Activated CD4-positive, alpha-beta T cell treated with anti-CD3 and anti-CD28 coated beads, Interleukin-2, amount 10 ng/mL, durations not matched to agents 24 days and 14 days (primary cell): ENCODE results near the gene WDR64. TPM values are rescaled to one million over a fixed set of nuclear protein-coding genes. Genes with fewer than 3 reads are reported as not detected.

Experiments used
- DNase-seq: peaks from one replicate; pipeline ENCODE4 v3.0.0; 2022
- H3K27ac Mint-ChIP-seq: one replicate; pipeline ENCODE4 v1.8.0; 2022; ENCODE audit warnings: mild to moderate bottlenecking, mixed read lengths
- H3K27me3 Mint-ChIP-seq: one replicate; pipeline ENCODE4 v1.8.0; 2022; ENCODE audit warnings: mixed read lengths
- H3K36me3 Mint-ChIP-seq: one replicate; pipeline ENCODE4 v1.8.0; 2022; ENCODE audit warnings: low read depth, mild to moderate bottlenecking, mixed read lengths
- H3K4me1 Mint-ChIP-seq: one replicate; pipeline ENCODE4 v1.8.0; 2021; ENCODE audit warnings: mixed read lengths
- H3K4me3 Mint-ChIP-seq: one replicate; pipeline ENCODE4 v1.8.0; 2022; ENCODE audit warnings: mild to moderate bottlenecking, moderate library complexity, mixed read lengths
- H3K9me3 Mint-ChIP-seq: one replicate; pipeline ENCODE4 v1.8.0; 2021; ENCODE audit warnings: mixed read lengths
- intact Hi-C: fragments of 100-400 bp; cut with micrococcal nuclease; formaldehyde crosslinking; loops from one replicate; pipeline ENCODE4 v1.15.1; 2023
- total RNA-seq: library from RNA; stranded (reverse); gene quantifications from 2 replicates; pipeline ENCODE4 v1.2.3, GENCODE V29; 2022

Gene WDR64
- total RNA-seq, 1 donor from 2014 or later: not detected

GRCh38 chr1:241615043-241615974 lies 36.8 kb upstream of the WDR64 start:
- no peak for DNase-seq
- no peak overlapping the region for H3K4me3 Mint-ChIP-seq
- peak overlapping the region; percentile 13 for H3K27ac Mint-ChIP-seq
- peaks cover 14% of the 10 kb centered on the region for H3K4me1 Mint-ChIP-seq
- no peaks in the 10 kb centered on the region for H3K27me3 Mint-ChIP-seq
- intact Hi-C loops: no loop called here
- no peaks in the 10 kb centered on the region for H3K9me3 Mint-ChIP-seq
- no peaks in the 10 kb centered on the region for H3K36me3 Mint-ChIP-seq

GRCh38 chr1:241617426-241617825 lies 34.7 kb upstream of the WDR64 start:
- no peaks in the 10 kb centered on the region for H3K36me3 Mint-ChIP-seq
- no peaks in the 10 kb centered on the region for H3K27me3 Mint-ChIP-seq
- no peak overlapping the region for H3K4me3 Mint-ChIP-seq
- DNase-seq: no peak
- intact Hi-C loops: no loop called here
- H3K9me3 Mint-ChIP-seq: no peaks in the 10 kb centered on the region
- H3K27ac Mint-ChIP-seq: peak overlapping the region; percentile 27
- peaks cover 16% of the 10 kb centered on the region for H3K4me1 Mint-ChIP-seq

DNA sequence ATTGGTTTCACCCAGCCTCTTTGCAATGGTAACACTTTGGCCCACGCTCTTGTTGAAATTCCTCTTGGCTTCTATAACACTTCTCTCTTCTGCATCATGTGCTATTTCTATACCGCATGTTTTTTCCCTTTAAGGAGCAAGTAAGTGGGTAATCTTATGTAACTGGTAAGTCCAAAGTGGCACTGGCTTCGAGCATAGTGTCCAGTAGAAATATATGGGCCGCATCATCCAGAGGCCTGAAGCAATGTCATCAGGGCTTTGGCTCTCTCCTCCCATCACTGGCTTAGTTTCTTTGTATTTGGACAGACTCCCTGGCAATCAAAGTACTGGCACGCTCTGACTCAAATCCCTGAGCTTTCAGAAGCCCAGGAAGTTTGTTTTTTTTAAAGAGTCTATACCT lies 29.4 kb upstream of the WDR64 start:
- DNase-seq: no peak
- Mint-ChIP-seq H3K4me1 (peaks cover 7% of the 10 kb centered on the region), H3K9me3 (no peaks in the 10 kb centered on the region), H3K27ac (no peak overlapping the region), H3K36me3 (no peaks in the 10 kb centered on the region), H3K4me3 (no peak overlapping the region), H3K27me3 (no peaks in the 10 kb centered on the region)
- intact Hi-C loops: no loop called here

DNA sequence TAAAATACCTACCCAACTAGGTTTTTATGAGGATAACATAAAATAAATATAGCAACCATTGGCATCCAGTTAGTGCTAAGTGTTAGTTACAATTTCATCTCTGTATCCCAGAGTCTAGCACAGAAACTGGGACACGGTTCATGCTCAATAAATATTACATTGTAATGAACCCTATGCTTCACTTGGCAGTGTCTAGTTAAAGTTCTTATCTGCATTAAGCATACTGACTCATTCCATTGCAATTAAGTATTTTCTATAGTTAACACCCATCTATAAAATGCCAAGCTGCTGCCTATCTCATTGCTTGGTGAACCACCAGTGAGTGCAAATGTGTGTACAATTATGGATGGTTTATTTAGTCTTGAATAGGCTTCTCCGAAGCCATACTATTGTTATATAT lies 27.1 kb upstream of the WDR64 start:
- Mint-ChIP-seq H3K36me3 (no peaks in the 10 kb centered on the region), H3K27me3 (no peaks in the 10 kb centered on the region), H3K4me1 (peaks cover 12% of the 10 kb centered on the region), H3K27ac (no peak overlapping the region), H3K9me3 (no peaks in the 10 kb centered on the region), H3K4me3 (no peak overlapping the region)
- intact Hi-C loops: no loop called here
- no peak for DNase-seq

GRCh38 chr1:241627453-241628259 lies 24.4 kb upstream of the WDR64 start:
- intact Hi-C loops: loop anchor here (1.0 kb wide), 3 partner anchors 13 to 96 kb away; partner anchors contain the start of genes CHML and OPN3
- Mint-ChIP-seq H3K36me3 (peaks cover 11% of the 10 kb centered on the region), H3K9me3 (no peaks in the 10 kb centered on the region), H3K27me3 (no peaks in the 10 kb centered on the region), H3K4me3 (peak overlapping the region; percentile 72), H3K27ac (peak overlapping the region; percentile 70), H3K4me1 (peaks cover 12% of the 10 kb centered on the region)
- peak; percentile 85 for DNase-seq

DNA sequence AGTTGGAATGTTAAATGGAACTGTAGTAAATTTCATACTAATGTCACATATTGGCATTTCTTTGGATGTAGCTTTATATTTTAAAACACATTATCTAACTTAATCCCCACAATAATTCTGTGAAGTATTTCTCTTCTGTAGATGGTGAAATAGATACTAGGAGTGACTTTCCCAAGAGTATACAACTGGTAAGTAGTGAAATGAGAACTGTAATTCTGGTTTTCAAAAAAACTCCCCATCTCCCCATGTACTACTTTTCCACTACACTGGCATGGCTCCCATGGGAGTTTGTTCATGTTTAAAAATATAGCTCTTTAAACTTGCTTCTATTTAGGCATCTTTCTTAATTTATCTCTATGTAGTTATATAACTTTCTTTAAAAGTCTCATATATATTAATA lies 22.1 kb upstream of the WDR64 start:
- H3K36me3 Mint-ChIP-seq: peaks cover 20% of the 10 kb centered on the region
- peaks cover 13% of the 10 kb centered on the region for H3K4me1 Mint-ChIP-seq
- H3K4me3 Mint-ChIP-seq: no peak overlapping the region
- intact Hi-C loops: no loop called here
- H3K9me3 Mint-ChIP-seq: no peaks in the 10 kb centered on the region
- H3K27me3 Mint-ChIP-seq: no peaks in the 10 kb centered on the region
- DNase-seq: no peak
- no peak overlapping the region for H3K27ac Mint-ChIP-seq

GRCh38 chr1:241630476-241630875 lies 21.6 kb upstream of the WDR64 start:
- Mint-ChIP-seq H3K9me3 (no peaks in the 10 kb centered on the region), H3K4me1 (peaks cover 17% of the 10 kb centered on the region), H3K27me3 (no peaks in the 10 kb centered on the region), H3K27ac (no peak overlapping the region), H3K4me3 (no peak overlapping the region), H3K36me3 (peaks cover 25% of the 10 kb centered on the region)
- intact Hi-C loops: no loop called here
- DNase-seq: no peak

GRCh38 chr1:241630899-241631298 lies 21.2 kb upstream of the WDR64 start:
- Mint-ChIP-seq H3K9me3 (no peaks in the 10 kb centered on the region), H3K27ac (no peak overlapping the region), H3K27me3 (no peaks in the 10 kb centered on the region), H3K4me1 (peaks cover 17% of the 10 kb centered on the region), H3K36me3 (peaks cover 27% of the 10 kb centered on the region), H3K4me3 (no peak overlapping the region)
- intact Hi-C loops: no loop called here
- DNase-seq: no peak

DNA sequence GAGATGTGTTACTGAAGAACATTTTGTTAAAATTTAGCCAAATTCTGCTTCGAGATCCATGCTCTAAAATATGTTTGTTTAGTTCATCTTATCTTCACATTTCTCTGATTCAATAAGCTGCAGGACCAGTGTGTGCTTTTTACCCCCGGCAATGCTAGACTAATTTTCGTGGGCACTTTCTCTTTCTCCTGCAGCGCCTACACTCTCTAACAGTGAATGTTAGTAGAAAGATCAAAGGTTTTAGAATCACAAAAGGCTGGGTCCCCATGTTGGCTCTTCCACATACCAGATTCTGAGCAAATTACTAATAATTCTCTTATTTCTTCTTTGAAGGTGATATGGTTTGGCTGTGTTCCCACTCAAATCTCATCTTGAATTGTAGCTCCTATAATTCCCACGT lies 20.4 kb upstream of the WDR64 start:
- peaks cover 19% of the 10 kb centered on the region for H3K4me1 Mint-ChIP-seq
- no peak overlapping the region for H3K27ac Mint-ChIP-seq
- H3K4me3 Mint-ChIP-seq: no peak overlapping the region

GRCh38 chr1:241632987-241633386 lies 19.1 kb upstream of the WDR64 start:
- intact Hi-C loops: no loop called here
- peaks cover 38% of the 10 kb centered on the region for H3K36me3 Mint-ChIP-seq
- DNase-seq: no peak
- H3K9me3 Mint-ChIP-seq: no peaks in the 10 kb centered on the region
- no peak overlapping the region for H3K27ac Mint-ChIP-seq
- no peak overlapping the region for H3K4me3 Mint-ChIP-seq
- peaks cover 28% of the 10 kb centered on the region for H3K4me1 Mint-ChIP-seq
- H3K27me3 Mint-ChIP-seq: no peaks in the 10 kb centered on the region

More for the DNA sequence above, 20.4 kb upstream of the WDR64 start:
- DNase-seq: peak; percentile 43
- intact Hi-C loops: no loop called here
- H3K9me3 Mint-ChIP-seq: no peaks in the 10 kb centered on the region
- no peaks in the 10 kb centered on the region for H3K27me3 Mint-ChIP-seq
- H3K36me3 Mint-ChIP-seq: peaks cover 29% of the 10 kb centered on the region

DNA sequence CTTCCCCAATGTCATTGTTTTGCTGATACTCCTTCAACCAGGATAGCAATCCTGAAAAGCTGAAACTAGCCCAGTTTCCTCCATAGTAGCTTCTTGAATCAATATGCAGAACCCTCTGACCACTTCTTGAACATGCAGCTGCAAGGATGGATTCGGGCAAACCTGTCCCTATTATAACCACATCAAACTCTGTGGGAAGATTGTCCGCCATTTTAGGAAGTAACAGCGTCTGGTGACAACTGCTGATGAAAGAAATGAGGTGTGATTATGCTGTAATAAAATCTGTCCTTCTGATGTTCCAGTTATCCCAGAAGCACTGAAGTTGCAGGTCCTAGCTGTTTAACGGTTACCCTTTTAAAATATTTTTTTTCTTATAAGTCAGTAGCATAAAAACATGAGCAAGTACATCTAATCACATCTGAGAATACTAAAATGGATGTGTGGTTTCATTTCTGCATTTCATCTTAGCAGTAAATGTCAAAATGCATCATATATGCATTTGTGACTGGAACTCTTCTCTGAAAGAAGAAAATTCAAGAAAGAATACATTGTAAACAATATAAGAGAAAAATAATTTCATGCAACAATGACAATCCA lies 16.4 kb upstream of the WDR64 start:
- intact Hi-C loops: no loop called here
- Mint-ChIP-seq H3K4me1 (peaks cover 32% of the 10 kb centered on the region), H3K9me3 (peaks cover 2% of the 10 kb centered on the region), H3K4me3 (no peak overlapping the region), H3K27me3 (no peaks in the 10 kb centered on the region), H3K36me3 (peaks cover 45% of the 10 kb centered on the region), H3K27ac (no peak overlapping the region)
- DNase-seq: no peak

DNA sequence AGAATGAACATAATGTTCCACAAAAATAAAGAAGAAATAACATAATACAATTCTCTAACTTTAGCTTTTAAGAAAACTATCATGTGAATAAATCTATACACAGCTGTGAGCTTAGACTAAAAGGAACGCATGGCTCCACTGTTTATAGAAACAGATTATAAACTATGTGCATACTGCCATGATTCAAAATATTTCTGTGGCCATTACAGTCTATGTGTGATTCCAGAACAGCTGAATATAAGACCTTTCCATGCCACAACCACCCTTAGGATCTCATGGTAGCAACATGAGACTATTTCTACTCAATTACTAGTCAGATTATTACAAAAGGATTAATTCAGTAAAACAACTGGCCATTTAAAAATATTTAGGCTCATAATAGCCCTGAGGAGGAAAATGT lies 15.8 kb upstream of the WDR64 start:
- Mint-ChIP-seq H3K27me3 (no peaks in the 10 kb centered on the region), H3K4me1 (peaks cover 33% of the 10 kb centered on the region), H3K36me3 (peaks cover 45% of the 10 kb centered on the region), H3K9me3 (peaks cover 3% of the 10 kb centered on the region), H3K27ac (no peak overlapping the region), H3K4me3 (no peak overlapping the region)
- DNase-seq: no peak
- intact Hi-C loops: no loop called here

DNA sequence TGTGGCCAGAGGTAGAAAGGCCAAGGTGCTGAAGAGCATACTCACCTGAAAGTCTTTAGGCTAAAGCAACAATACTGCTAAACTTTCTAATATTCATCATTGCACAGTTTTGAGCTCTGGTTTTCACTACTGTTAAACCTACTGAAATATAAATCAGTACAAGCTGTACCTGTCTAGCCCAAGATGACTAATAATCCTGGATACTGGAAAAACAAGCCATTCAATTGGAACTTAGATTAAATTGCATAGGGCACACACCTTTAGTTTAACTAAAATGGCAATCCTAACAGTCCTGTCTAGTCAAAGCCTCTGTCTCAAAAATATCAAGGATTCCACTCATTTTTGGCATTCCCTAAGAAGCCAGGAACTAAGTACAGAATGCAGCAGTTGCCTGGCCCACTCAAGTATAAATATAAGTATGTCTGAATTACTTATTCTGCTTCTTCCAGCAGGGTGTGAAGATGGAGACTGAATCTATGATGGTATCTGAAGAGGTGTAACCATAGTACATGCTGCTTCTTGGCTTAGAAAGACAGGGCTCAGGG lies 15.0 kb upstream of the WDR64 start:
- Mint-ChIP-seq H3K27ac (no peak overlapping the region), H3K4me3 (peak overlapping the region; percentile 77), H3K4me1 (peaks cover 32% of the 10 kb centered on the region), H3K9me3 (peaks cover 5% of the 10 kb centered on the region), H3K36me3 (peaks cover 38% of the 10 kb centered on the region), H3K27me3 (no peaks in the 10 kb centered on the region)
- no peak for DNase-seq
- intact Hi-C loops: no loop called here
